DMS 273 (cell line): ENCODE results near the gene NKAPD1.
"Not testable (repeated sequence)": the region's sequence is repeated elsewhere in the genome, so short reads cannot be mapped to it uniquely, and the experiment has no call there.

Experiments used
- DNase-seq: peaks from one replicate; lab custom pipeline; 2025; ENCODE audit not compliant: unreplicated experiment; lab: John Stamatoyannopoulos, UW

Gene NKAPD1

GRCh38 chr11:112086422-112087191 lies 12.5 kb downstream of the NKAPD1 start, which contains the start of the genes SDHD and TIMM8B:
TSS of gene SDHD (plus strand) at chr11:112086873. CDS start at chr11:112086908, 35 bp downstream.
TSS of gene TIMM8B (minus strand) at chr11:112086756. CDS start at chr11:112086723, 33 bp downstream.
- peak; percentile 97 for DNase-seq

- DNase-seq = no peak
Measured at GRCh38 chr11:112087212-112087611, 13.1 kb downstream of the NKAPD1 start.

- DNase-seq = not testable (repeated sequence)
Measured at GRCh38 chr11:112095302-112095701, 21.2 kb downstream of the NKAPD1 start.

GRCh38 chr11:112096194-112096593 lies 22.1 kb downstream of the NKAPD1 start:
- DNase-seq = no peak

GRCh38 chr11:112097734-112098528 lies 23.8 kb downstream of the NKAPD1 start:
- DNase-seq = no peak

GRCh38 chr11:112100462-112100861 lies 26.4 kb downstream of the NKAPD1 start:
- no peak for DNase-seq

GRCh38 chr11:112103446-112103845 lies 29.3 kb downstream of the NKAPD1 start:
- no peak for DNase-seq

- DNase-seq = no peak
Measured at GRCh38 chr11:112106070-112106469, 32.0 kb downstream of the NKAPD1 start.

- DNase-seq = peak; percentile 58
Measured at GRCh38 chr11:112113539-112114457, 39.7 kb downstream of the NKAPD1 start.

- no peak for DNase-seq
Measured at GRCh38 chr11:112114460-112114859, 40.4 kb downstream of the NKAPD1 start.

GRCh38 chr11:112115386-112115785 lies 41.3 kb downstream of the NKAPD1 start:
- DNase-seq = no peak

- DNase-seq = peak; percentile 17
Measured at GRCh38 chr11:112118176-112118575, 44.1 kb downstream of the NKAPD1 start.

- no peak for DNase-seq
Measured at GRCh38 chr11:112121981-112122615, 48.0 kb downstream of the NKAPD1 start.

GRCh38 chr11:112123129-112123528 lies 49.0 kb downstream of the NKAPD1 start:
- DNase-seq = no peak

GRCh38 chr11:112127056-112127455 lies 53.0 kb downstream of the NKAPD1 start:
- no peak for DNase-seq

GRCh38 chr11:112128483-112129121 lies 54.5 kb downstream of the NKAPD1 start:
- peak; percentile 33 for DNase-seq

- DNase-seq = no peak
Measured at GRCh38 chr11:112129656-112130055, 55.6 kb downstream of the NKAPD1 start.

GRCh38 chr11:112132737-112133136 lies 58.6 kb downstream of the NKAPD1 start:
- no peak for DNase-seq

- DNase-seq = no peak
Measured at GRCh38 chr11:112134473-112134872, 60.4 kb downstream of the NKAPD1 start.
